Epithelial cell of umbilical artery (primary cell): Measurements from ENCODE around the gene POLR3E. TPM values are rescaled to one million over a fixed set of nuclear protein-coding genes. Genes with fewer than 3 reads are reported as not detected.

ENCODE experiments used
- total RNA-seq: library from RNA; depleted of rRNA; stranded (reverse); fragments of >200 nt; gene quantifications from 2 replicates; pipeline ENCODE4 v1.2.3, GENCODE V29; 2014

The POLR3E gene, protein sequence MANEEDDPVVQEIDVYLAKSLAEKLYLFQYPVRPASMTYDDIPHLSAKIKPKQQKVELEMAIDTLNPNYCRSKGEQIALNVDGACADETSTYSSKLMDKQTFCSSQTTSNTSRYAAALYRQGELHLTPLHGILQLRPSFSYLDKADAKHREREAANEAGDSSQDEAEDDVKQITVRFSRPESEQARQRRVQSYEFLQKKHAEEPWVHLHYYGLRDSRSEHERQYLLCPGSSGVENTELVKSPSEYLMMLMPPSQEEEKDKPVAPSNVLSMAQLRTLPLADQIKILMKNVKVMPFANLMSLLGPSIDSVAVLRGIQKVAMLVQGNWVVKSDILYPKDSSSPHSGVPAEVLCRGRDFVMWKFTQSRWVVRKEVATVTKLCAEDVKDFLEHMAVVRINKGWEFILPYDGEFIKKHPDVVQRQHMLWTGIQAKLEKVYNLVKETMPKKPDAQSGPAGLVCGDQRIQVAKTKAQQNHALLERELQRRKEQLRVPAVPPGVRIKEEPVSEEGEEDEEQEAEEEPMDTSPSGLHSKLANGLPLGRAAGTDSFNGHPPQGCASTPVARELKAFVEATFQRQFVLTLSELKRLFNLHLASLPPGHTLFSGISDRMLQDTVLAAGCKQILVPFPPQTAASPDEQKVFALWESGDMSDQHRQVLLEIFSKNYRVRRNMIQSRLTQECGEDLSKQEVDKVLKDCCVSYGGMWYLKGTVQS
- 27.9 and 32.1 TPM in 2 replicates for total RNA-seq

DNA sequence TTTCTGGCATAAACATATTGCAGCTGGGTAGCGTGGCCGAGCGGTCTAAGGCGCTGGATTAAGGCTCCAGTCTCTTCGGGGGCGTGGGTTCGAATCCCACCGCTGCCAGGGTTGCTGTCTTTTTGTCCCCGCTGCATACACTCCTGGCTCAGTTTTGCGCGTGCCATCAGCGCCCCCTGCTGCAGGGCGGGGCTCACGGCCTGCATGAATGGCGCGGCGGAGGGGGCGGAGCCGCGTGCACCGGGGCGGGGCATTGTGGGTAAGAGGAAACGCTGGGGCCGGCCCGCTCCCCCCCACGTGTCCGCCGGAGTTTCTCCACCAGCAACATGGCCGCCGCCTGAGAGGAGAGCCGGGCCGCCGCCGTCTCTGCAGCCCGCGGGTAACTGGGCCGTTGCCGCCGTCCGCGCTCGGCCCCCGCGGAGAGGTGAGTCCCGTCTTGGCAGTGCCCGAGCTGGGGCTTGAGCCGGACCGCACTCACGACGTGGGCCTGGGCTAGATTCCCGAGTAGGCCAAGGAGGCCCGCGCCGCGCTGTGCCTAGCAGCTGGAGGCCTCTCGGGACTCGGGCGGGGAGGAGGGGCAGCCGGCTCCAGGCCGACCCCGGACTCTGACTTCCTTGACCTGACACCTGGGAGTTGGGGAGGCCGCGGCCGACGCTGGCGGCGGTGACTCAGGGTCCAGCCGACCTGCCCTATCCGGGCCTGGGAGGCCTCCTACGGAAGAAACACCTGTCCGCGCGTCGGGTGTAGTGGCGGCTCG, at the start of gene POLR3E:
TSS of gene POLR3E (plus strand) at position 296 of the 757 bp plus-strand sequence. CDS start 5,560 bp downstream, outside the sequence.

DNA sequence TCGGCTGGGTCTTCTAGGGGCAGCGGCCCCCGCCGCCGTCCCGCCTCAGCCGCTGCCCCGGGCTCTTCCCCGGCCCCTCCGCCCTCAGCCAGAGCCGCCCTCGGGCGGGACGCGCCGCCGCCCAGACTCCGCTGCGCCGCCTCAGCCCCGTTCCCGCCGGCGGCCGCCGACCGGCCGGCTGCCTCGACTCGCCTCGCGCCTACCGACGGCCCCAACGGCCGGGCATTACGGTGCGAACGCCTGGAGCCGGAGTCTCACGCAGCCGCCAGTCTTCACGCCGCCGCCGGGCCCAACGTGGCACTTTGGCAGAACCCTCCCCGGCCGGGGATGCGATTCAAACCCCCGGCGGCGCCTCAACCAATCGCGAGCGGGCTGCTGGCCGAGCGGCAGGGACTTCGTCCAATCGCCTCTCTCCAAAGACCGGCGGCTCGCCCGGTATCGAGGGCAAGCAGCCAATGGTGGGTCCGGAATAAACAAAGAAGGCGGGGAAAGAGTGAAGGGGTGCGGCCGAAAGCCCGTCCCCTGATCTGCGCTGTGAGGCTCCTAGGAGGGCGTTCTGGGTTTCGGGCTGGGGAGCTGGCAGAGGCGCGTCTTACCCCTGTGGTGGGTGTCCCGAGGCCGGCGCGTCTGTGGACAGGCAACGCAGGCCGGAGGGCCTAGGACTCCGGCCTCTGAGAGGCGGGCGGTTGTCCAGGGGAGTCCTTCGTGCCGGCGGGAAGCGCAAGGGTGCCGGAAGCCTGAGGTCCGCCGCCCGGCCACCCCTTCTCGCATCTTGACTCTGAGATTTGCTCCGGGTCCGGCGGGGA, 77.3 kb downstream of the POLR3E start, which contains the start of gene CDR2:
TSS of gene CDR2 (minus strand) at position 309 of the 806 bp plus-strand sequence. CDS start 310 bp downstream, outside the sequence.

Other genes with a start within 250 kb of the POLR3E start
- under 0.01 and 0.15 TPM in 2 replicates for gene VWA3A, start 204.9 kb upstream of the POLR3E start, total RNA-seq
- not detected in 2 replicates for gene SDR42E2, start 134.9 kb upstream of the POLR3E start, total RNA-seq
- gene EEF2K, start 91.1 kb upstream of the POLR3E start, total RNA-seq = 24.0 and 27.2 TPM in 2 replicates
- gene CDR2, start 77.2 kb downstream of the POLR3E start, total RNA-seq = 48.7 and 48.8 TPM in 2 replicates
- 56.8 and 67.6 TPM in 2 replicates for gene NPIPB5, start 213.5 kb downstream of the POLR3E start, total RNA-seq